Esophagus squamous epithelium (tissue), 5 donors: ENCODE results near the gene ANKRD6. TPM values are rescaled to one million over a fixed set of nuclear protein-coding genes. Genes with fewer than 3 reads are reported as not detected.

Experiments
- DNase-seq: peaks from one replicate; lab custom pipeline; 2025; lab: John Stamatoyannopoulos, UW
- H3K27ac ChIP-seq, 4 donors: fragments of 200-600 bp; sonication (generic); one replicate each; pipeline ENCODE4 v1.5.1; 2016 to 2019; ENCODE audit warnings: mild to moderate bottlenecking in 1 of 4
- H3K27me3 ChIP-seq, 4 donors: fragments of 200-600 bp; sonication (generic); 1 replicate in 3 of 4; 2 replicates in 1 of 4; pipeline versions ENCODE4 v1.5.1 to v1.6.0; 2017 to 2021; ENCODE audit warnings: antibody characterized with exemption in 1 of 4
- H3K36me3 ChIP-seq, 3 donors: fragments of 200-600 bp; sonication (generic); one replicate each; pipeline ENCODE4 v1.5.1; 2016 to 2019
- H3K4me1 ChIP-seq, 3 donors: fragments of 200-600 bp; sonication (generic); one replicate each; pipeline ENCODE4 v1.5.1; 2017 to 2019
- H3K4me3 ChIP-seq, 4 donors: fragments of 200-600 bp; sonication (generic); 1 replicate in 3 of 4; 2 replicates in 1 of 4; pipeline ENCODE4 v1.5.1; 2016 to 2019; ENCODE audit warnings: mild to moderate bottlenecking in 2 of 4, moderate library complexity in 1 of 4
- H3K9me3 ChIP-seq, 3 donors: fragments of 200-600 bp; sonication (generic); one replicate each; pipeline ENCODE4 v1.5.1; 2016 to 2019
- POLR2A ChIP-seq, 4 donors: fragments of 450-650 bp; IDR thresholded peaks; one replicate each; pipeline ENCODE4 v1.6.1; 2017; ENCODE audit warnings: antibody characterized with exemption in 4 of 4, mild to moderate bottlenecking in 4 of 4, moderate library complexity in 3 of 4
- WGBS, 2 donors: methylation state at CpG; one replicate each; pipeline ENCODE4 v1.1.5; 2018; 5-methylcytosine and 5-hydroxymethylcytosine counted together
- intact Hi-C: fragments of 100-400 bp; cut with DNase I; formaldehyde crosslinking; loops from one replicate; pipeline ENCODE4 v1.15.0; 2022
- small RNA-seq, 4 donors: library from RNA; depleted of rRNA; stranded (forward); fragments of <200 nt; gene quantifications; one replicate each; pipeline ENCODE3, GENCODE V24; 2016
- total RNA-seq, 4 donors: library from RNA; depleted of rRNA; stranded (reverse); fragments of >200 nt; gene quantifications; one replicate each; pipeline ENCODE4 v1.1.0, GENCODE V29; 2016
- TF ChIP-seq, protein P1 (sequence below), 6 experiments: fragments of 450-650 bp in 4 of 6; fragments of 200-600 bp in 2 of 6; sonication (generic) in 2 of 6; IDR thresholded peaks; one replicate each; pipeline ENCODE4 v1.5.1; 2016 to 2019; ENCODE audit warnings: antibody characterized with exemption in 6 of 6, mild to moderate bottlenecking in 4 of 6, moderate library complexity in 4 of 6
- donor health status: DM: yes; HTN: yes; CAD: no.

Gene ANKRD6
- total RNA-seq, 4 donors from 2014 or later, result 5.8 to 12.0 (median 7.3) TPM

DNA sequence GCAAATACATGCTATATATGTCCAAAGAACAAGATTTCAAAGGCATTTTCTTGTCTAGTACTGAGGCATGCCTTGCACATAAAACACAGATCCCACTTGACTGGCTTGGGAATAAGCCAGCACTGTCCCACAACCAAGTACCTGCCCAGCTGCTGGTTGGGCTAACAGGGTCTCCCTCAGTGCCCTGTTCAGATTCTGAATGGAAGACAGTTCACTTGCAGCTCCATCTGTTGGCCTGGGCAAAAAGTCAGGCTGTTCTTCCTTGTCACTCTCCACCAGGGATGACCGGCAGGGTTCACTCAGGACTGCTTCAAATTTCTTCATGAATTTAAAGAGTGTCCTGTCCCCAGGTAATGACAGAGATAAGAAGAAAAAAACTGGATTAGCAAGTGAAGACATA lies 250.0 kb downstream of the ANKRD6 start:
- Histone ChIP-seq H3K9me3 (no peaks in the 10 kb centered on the region), H3K4me1 (no peaks in the 10 kb centered on the region), H3K27ac (no peak overlapping the region), H3K36me3 (peaks cover 7 to 100% (median 51%) of the 10 kb centered on the region in 3 donors), H3K4me3 (no peak overlapping the region), H3K27me3 (no peaks in the 10 kb centered on the region)
- WGBS, 2 donors, result 90 to 100% methylated on average over 1 of the region's 1 CpG
- no peak for DNase-seq
- TF ChIP-seq, protein P1, sequence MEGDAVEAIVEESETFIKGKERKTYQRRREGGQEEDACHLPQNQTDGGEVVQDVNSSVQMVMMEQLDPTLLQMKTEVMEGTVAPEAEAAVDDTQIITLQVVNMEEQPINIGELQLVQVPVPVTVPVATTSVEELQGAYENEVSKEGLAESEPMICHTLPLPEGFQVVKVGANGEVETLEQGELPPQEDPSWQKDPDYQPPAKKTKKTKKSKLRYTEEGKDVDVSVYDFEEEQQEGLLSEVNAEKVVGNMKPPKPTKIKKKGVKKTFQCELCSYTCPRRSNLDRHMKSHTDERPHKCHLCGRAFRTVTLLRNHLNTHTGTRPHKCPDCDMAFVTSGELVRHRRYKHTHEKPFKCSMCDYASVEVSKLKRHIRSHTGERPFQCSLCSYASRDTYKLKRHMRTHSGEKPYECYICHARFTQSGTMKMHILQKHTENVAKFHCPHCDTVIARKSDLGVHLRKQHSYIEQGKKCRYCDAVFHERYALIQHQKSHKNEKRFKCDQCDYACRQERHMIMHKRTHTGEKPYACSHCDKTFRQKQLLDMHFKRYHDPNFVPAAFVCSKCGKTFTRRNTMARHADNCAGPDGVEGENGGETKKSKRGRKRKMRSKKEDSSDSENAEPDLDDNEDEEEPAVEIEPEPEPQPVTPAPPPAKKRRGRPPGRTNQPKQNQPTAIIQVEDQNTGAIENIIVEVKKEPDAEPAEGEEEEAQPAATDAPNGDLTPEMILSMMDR (IDR thresholded peaks at IDR 0.05), result no peak
- no peak for TF ChIP-seq POLR2A (IDR thresholded peaks at IDR 0.05)
- intact Hi-C loops, result no loop called here

Small RNA genes within 50 kb of the gene (small RNA-seq; reads per million reads assigned to genes)
- gene RN7SL11P, result 0 reads per million in 4 donors

Other genes with a start within 250 kb of the ANKRD6 start
- 1 to 10 TPM in 1 of 4 donors, not detected in 3; 1.5 TPM for gene GABRR1, start 215.8 kb upstream of the ANKRD6 start, total RNA-seq
- under 1 TPM in 1 of 4 donors, not detected in 3; 0.19 TPM for gene GABRR2, start 117.9 kb upstream of the ANKRD6 start, total RNA-seq
- gene UBE2J1, start 80.4 kb upstream of the ANKRD6 start, total RNA-seq, result 10 to 100 TPM; 27.2 to 37.3 (median 29.9) TPM
- gene RRAGD, start 20.9 kb upstream of the ANKRD6 start, total RNA-seq, result 10 to 100 TPM; 21.1 to 67.1 (median 33.9) TPM
- 10 to 100 TPM in 3 of 4 donors, 1 to 10 TPM in 1; 4.6 to 16.6 (median 15.1) TPM for gene LYRM2, start 205.6 kb downstream of the ANKRD6 start, total RNA-seq